ENCODE results near the gene KRTAP5-8.
"Not testable (repeated sequence)": the region's sequence is repeated elsewhere in the genome, so short reads cannot be mapped to it uniquely, and the experiment has no call there.

The KRTAP5-8 gene

DNA sequence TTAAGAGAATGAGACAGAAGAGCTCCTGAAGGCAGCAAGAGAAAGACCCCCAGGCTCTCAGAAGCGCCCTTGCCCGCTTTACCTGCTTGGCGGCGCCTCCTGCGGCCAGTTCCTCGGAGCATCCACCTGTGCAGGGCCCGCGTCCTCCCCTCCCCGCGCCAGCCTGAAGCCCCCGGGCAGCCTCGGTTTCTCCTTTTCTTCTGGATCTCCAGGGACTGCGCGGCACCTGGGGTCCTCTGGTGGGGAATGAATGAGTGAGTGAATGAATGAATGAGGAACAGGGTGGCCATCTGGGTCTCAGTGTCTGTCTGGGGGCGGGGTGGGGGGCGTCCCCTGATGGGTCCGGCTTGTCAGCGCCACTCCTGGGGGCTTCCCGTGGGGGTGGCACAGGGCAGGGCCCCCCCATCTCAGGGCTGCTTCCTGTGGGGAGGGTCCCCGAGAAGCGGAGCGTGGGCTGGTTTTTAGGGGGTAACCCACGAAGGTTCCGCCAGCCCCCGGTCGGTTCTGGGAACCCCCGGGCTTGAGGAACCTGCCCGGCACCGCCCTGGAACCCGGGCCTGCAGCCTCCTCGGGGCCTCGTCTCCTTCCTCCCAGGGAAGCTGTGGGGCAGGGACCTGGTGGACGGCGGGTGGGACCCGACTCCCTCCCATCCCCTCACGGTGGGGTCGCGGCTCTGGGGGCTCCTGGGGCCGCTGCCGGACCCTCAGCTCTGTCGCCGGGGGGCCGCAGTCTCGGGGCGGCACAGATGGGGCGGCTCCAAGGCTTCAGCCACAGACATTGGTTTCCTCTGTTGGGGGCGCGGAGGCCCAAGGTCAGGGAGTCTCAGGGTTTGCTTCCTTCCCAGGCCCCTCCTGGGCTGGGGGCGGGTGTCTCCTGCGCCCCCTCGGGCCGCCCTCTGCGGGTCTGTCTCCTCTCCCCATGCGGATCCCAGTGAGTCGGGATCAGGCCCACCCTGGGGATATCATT lies 19.0 kb upstream of the KRTAP5-8 start:
- no peak for DNase-seq

DNA sequence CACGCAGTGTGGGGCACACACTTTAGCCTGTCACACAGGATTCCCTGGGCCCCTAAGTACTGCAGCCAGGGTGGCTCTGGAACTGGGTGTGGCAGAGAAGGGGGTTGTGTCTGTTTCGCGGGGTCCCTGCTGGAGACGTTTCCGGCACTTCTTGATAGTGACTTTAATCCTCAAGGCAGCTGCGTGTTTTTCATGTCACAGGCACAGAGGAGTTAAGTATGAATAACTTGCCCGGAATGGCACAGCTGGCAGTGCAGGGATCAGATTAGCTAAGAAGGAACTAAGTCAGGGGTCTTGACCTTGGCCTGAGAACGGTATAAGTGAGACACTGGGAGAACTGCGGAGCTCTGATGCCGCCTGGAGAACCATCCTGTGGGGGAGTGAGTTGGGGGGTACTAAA lies 18.3 kb upstream of the KRTAP5-8 start:
- DNase-seq: no peak

DNA sequence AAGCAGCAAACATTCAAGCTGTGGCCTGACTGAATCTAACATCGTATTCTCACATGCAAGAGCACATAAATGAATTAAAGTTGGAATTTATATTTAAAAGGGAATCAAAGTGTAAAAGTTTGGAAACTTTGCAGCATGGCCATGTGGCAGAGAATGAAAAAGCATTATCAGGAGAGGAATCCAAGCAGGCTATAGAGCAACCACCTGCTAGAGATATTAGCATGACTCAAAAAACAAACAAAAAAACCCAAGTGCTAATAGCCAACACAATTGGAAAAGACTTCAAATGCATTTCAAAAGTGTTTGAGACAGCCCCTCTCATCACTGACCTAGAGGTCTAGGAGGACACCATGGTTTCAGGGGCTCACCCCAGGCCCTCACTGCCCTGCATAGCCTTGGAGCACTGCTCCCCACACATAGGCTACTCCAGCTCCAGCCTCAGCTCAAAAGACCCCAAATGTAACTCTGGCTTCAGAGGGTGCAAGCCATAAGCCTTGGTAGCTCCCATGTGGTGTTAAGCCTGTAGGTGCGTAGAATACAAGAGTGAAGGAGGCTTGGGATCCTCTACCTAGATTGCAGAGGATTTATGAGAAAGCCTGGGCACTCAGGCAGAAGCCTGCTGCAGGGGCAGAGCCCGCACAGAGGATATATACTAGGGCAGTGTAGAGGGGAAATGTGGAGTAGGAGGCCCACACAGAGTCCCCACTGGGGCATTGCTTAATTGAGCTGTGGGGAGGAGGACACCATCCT lies 12.5 kb upstream of the KRTAP5-8 start:
- DNase-seq: no peak

DNA sequence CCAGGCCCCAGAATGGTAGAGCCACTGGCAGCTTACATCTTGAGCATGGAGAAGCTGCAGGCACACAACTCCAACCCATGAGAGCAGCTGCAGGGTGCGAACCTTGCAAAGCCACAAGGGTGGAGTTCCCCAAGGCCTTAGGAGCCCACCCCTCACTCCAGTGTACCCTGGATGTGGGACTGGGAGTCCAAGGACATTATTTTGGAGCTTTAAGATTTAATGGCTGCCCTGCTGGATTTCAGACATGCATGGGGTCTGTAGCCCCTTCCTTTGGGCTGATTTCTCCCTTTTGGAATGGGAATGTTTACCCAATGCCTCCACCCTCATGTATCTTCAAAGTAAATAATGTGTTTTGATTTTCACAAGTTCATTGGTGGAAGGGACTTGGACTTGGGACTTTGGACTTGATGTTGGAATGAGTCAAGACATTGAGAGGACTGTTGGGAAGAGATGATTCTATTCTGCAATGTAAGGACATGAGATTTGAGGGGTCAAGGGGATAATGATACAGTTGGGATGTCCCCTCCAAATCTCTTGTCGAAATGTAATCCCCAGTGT lies 11.8 kb upstream of the KRTAP5-8 start:
- DNase-seq: no peak

DNA sequence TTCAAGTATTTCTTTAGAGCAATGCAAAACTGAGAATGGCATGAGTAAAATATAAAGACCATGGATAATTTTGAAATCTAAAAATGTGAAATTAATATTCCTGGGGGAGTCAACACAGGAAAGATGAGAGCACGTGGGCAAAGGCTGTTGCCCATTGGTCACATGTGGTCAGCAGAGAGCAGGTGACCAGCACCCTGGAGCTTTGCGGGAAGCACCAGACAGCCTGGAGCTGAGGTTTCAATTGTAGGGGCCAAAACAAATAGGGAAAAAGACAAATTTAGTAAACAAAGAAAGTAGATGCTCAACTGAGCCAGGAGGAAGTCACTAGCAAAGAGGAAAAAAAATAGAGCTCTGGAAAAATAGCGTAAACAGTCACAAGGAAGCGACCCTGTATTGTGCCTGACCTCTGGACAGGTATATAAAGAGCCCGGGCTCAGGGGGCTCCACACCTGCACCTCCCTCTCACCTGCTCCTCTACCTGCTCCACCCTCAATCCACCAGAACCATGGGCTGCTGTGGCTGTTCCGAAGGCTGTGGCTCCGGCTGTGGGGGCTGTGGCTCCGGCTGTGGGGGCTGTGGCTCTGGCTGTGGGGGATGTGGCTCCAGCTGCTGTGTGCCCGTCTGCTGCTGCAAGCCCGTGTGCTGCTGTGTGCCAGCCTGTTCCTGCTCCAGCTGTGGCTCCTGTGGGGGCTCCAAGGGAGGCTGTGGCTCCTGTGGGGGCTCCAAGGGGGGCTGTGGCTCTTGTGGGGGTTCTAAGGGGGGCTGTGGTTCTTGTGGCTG lies 10.8 kb upstream of the KRTAP5-8 start, which contains the start of gene KRTAP5-7:
KRTAP5-7 (plus strand) TSS at position 472 of the 780 bp plus-strand sequence; CDS start at position 506, 34 bp downstream.
- not testable (repeated sequence) for DNase-seq

DNA sequence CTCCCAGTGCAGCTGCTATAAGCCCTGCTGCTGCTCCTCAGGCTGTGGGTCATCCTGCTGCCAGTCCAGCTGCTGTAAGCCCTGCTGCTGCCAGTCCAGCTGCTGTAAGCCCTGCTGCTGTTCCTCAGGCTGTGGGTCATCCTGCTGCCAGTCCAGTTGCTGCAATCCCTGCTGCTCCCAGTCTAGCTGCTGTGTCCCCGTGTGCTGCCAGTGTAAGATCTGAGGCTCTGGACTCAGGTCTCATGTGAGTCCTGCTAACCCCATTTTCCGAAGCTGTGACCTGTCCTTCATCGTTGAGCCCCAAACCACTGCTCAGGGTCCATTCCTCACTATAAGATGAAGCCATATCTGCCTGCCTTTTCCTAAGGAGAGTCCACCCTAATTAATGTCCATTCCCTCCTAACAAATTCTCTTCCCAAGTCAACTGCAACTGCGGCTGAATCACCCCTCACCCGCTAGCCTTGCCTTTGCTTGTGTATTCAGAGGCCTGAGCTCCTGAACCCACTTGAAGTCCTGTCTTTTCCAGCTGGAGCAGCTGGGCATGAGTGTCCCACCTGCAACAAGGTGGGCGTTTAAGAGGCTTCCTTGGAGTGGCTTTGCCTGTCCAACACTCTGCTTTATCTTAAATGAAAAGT lies 10.1 kb upstream of the KRTAP5-8 start:
- no peak for DNase-seq

DNA sequence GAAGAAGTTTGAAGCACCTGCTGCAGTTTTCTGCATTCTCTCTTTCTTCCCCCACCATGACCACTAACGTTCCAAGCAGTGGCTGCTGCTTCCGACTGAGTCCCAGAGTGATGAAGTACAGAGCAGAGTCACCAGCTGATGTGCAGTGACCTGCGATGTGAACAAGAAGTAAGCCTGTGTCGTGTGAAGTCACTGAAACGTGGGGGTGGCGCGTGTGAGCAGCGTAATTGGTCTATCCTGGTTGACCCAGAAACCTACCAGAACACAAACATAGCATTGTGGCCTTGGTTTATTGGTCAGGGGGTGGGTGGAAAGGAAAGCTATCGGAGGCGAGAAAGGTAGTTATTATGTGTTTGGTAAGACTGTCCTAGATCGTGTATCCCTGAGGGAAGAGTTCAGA lies 7.2 kb upstream of the KRTAP5-8 start:
- DNase-seq: no peak

DNA sequence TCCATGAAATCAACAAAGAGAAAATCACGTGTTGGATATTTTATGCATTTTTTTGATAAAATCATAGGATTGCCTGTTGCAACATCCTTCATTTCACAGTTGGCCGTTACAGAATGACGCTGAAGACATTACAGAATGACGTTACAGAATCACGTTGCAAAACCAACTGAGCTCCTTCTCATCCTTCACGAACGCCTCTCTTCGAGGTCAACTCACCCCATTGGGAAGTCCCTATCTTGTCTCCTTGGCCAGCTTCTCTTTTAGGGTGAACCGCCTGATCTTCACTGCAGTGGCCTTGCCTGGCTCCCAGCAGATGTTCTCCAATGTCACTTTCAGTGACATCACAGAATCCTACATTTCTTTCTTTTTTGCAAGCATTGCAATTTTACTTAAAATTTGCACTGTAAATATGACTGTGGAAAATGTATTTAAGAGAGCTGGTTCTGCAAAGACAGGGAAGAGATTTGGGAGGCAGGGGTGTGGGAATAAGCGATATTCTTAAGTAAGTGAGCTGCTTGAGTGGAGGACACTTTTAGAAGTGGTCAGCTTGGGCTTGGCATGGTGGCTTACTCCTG lies 5.7 kb upstream of the KRTAP5-8 start:
- no peak for DNase-seq

DNA sequence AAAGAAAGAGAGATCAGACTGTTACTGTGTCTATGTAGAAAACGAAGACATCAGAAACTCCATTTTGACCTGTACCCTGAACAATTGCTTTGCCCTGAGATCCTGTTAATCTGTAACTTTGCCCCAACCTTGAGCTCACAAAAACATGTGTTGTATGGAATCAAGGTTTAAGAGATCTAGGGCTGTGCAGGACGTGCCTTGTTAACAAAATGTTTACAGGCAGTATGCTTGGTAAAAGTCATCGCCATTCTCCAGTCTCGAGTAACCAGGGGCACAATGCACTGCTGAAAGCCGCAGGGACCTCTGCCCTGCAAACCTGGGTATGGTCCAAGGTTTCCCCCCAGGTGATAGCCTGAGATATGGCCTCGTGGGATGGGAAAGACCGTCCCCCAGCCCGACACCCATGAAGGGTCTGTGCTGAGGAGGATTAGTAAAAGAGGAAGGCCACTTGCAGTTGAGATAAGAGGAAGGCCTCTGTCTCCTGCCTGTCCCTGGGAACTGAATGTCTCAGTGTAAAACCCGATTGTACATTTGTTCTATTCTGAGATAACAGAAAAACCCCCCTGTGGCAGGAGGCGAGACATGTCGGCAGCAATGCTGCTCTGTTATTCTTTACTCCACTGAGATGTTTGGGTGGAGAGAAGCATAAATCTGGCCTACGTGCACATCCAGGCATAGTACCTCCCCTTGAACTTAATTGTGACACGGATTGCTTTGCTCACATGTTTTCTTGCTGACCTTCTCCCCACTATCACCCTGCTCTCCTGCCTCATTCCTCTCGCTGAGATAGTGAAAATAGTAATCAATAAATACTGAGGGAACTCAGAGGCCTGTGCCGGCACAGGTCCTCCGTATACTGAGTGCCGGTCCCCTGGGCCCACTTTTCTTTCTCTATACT lies 2.9 kb upstream of the KRTAP5-8 start:
- not testable (repeated sequence) for DNase-seq

DNA sequence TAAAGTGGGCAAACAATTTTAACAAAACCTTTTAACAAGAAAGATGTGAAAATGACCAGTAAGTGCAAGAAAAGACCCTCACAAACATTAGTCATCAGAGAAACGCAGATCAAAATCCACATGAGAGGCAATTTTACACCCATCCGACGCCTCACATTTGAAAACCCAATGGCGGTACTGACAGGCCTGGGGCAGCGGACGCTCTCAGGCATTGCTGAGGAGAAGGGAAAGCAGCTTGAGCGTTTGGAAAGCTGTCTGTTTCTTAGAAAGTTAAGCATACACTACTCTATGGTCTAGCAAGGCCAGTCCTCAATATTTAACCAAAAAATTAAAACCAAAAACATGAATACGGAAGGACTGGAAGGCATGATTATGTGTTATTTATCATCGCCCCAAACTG lies 2.0 kb upstream of the KRTAP5-8 start:
- DNase-seq: no peak

DNA sequence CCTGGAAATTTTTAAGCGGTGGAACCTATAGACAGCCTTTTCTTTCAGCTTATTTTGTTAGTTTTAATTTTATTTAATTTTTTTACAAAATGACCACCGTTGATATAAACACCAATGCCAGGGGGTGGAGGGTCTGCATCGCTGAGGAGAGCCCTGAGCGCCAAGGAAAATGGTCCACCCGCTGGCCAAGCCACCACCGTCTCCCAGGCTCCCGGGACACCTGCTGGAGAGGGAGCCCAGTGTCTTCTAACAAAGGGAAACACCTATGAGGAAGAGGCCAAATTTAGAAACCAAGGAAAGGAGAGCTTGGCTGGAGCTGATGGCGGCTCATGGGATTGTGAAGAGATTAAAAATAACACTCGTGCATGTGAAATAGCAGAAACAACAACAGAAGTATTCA lies 288 bp upstream of the KRTAP5-8 start:
- no peak for DNase-seq

DNA sequence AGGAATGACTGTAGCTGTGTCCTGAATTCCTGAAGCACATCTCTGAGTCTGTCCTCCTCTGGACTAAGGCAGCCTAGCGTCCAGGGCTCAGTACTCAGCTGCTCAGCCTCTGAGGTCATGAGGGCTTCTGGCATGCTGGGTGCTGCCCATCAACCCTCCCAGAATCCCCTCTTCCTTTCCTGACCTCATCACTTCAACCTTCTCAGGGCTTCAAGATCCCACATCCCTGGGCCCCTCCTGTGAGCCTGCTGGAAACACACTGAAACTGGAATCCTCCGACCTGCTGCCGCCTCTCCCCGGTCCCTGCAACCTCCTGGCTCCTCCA lies 803 bp downstream of the KRTAP5-8 start:
- no peak for DNase-seq

DNA sequence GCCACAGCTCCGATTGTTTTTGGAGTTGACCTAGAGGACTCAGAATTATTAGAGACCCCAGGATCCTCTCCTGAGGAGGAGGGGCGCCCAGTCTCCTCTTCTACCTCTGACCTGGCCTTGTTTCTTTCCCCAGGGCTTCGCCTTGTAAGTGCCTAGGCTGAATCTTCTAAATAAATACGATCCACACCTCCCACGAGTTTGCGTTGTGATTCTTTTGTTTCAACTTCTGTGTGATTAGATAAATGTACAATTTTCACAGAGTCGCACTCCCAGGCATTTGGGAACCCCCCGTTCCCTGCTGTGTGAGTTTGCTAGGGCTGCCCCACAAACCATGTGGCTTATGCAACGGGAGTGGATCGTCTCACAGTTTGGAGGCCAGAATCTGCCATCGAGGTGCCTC lies 1.2 kb downstream of the KRTAP5-8 start:
- no peak for DNase-seq

DNA sequence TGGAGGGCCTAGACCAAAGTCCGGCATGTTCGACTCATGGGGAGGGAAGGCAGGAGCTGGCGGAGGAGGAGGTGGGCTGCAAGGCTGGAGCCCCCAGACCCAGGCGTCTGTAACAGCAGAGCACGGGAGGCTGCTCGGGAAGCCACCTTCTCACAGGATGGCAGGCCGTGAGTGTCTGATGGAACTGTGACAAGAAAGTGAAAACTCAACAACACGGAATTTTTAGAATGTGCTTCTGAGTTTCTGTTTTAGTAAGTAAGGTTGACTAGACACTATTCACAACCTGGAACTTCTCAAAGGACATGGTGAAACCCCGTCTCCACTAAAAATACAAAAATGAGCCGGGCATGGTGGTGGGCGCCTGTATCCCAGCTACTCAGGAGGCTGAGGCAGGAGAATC lies 2.1 kb downstream of the KRTAP5-8 start:
- DNase-seq: not testable (repeated sequence)

DNA sequence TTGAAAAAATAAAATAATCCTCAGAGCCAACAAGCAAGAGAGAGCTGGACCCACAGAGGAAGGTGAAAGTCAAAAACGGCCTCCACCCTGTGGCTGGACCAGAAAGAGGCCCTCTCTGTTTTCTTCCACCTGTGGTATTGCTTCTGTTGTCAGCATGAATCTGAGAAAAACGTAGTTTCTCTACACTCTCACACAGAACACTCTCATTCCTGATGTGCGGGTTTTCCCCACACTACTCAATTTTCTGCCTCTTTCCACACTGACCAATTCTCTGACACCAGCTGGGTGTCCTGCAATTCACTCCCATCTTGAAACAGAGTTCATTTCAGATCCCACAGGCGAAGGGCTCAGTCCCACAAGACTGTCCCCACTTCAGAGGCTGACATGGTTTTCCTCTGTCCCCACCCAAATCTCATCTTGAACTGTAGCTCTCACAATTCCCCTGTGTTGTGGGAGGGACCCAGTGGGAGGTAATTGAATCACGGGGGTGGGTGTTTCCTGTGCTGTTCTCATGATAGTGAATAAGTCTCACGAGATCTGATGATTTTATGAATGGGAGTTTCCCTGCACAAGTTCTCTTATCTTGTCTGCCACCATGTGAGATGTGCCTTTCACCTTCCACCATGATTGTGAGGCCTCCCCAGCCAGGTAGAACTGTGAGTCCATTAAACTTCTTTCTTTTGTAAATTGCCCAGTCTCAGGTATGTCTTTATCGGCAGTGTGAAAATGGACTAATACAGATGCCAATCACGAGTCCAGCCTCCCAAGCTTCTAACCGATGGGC lies 2.9 kb downstream of the KRTAP5-8 start:
- not testable (repeated sequence) for DNase-seq

DNA sequence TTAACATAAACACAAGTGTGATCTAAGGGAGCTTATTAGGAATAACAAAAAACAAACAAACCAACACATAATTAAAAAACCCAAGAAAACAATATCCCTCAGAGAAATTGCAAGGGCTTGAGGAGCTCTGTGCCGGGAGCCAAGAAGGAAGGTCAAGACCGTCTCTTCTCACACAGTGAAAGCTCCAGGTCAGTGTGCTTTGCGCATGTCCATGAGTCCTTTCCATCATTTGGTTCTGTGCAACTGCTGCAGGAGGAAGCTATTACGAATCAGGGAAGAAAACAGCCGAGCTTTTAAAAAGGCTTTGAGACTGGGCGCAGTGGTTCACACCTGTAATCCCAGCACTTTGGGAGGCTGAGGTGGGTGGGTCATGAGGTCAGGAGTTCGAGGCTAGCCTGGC lies 4.6 kb downstream of the KRTAP5-8 start:
- DNase-seq: no peak

DNA sequence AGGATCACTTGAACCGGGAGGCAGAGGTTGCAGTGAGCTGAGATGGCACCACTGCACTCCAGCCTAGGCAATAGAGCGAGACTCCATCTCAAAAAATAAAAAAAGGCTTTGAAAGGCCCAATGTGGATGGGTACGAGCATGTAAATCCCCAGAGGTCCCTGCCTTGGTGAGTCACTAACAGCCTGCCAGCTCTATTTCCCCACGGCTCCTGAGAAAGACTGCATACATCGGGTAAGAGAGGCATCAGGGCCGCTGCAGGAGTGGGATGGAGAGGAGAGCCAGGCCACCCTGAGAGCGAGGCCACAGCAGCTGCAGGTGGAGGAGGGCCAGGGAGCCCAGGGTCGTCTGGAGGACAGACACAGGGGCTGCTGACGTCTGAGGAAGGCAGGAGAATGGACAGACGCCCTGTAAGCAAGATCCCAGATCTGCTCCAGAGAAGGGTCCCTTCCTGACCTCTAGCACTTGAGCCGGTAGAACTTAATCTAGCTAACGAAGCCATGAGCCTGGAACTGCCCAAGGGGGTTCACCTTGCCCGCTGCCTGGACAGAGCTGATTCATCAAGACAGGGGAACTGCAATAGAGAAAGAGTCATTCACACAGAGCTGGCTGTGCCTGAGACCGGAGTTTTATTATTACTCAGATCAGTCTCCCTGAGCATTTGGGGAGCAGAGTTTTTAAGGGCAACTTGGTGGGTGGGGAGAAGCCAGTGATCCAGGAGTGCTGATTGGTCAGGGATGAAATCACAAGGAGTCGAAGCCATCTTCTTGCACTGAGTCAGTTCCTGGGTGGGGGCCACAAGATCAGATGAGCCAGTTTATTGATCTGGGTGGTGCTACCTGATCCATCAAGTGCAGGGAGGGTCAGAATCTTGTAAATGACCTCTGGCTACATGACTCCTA lies 5.3 kb downstream of the KRTAP5-8 start:
- DNase-seq: no peak

DNA sequence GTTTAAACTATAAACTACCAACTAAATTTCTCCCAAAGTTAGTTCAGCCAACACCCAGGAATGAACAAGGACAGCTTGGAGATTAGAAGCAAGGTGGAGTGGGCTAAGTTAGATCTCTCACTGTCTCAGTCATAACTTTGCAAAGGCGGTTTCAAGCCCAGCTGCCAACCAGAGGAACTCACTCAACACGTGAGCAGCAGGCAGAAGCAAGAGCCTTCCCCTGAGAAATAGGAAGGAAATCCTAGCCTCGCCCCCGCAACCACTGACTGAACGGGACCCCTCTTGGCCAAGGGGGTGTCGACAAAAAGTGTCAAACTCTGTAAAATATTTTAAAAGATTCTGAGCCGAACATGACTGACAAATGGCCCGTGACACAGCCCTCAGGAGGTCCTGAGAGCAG lies 6.0 kb downstream of the KRTAP5-8 start:
- DNase-seq: no peak

All from NCI-H69 (cell line).